ENCODE measurements around the gene GRHL1.

The GRHL1 gene

DNA sequence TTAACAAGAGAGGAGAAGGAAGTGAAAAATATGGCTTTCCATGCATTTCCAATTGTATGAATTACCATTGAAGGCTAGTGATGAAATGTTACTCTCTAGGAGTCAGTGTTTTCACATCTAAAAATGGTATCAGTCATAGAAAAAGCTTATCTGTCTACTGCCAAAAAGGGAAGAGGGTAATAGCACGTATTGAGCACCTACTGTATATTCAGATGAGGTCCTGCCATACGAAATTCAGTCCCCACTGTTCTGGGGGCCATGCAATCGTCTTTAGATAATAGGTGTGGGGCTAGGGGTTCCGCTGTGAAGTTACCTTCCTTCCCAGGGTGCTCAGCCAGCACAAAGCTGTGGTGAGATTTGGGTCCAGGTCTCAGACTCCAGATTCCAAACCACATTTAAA lies 14.2 kb upstream of the GRHL1 start:
- Histone ChIP-seq H3K27ac (ENCODE audit: low read length) (no peak overlapping the region), H3K36me3 (ENCODE audit: insufficient read depth, low read depth, low read length) (peaks cover 21% of the 10 kb centered on the region), H3K4me1 (ENCODE audit: insufficient read depth, low read length) (no peaks in the 10 kb centered on the region), H3K9me3 (ENCODE audit: insufficient read depth, low read depth, low read length) (no peaks in the 10 kb centered on the region), H3K9ac (ENCODE audit: low read depth, low read length) (no peak overlapping the region), H3K4me3 (ENCODE audit: low read length) (no peak overlapping the region), H3K27me3 (ENCODE audit: insufficient read depth, low read length) (no peaks in the 10 kb centered on the region)

GRCh38 chr2:9937968-9938367 lies 13.5 kb upstream of the GRHL1 start:
- H3K27me3 ChIP-seq (ENCODE audit: insufficient read depth, low read length): no peaks in the 10 kb centered on the region

DNA sequence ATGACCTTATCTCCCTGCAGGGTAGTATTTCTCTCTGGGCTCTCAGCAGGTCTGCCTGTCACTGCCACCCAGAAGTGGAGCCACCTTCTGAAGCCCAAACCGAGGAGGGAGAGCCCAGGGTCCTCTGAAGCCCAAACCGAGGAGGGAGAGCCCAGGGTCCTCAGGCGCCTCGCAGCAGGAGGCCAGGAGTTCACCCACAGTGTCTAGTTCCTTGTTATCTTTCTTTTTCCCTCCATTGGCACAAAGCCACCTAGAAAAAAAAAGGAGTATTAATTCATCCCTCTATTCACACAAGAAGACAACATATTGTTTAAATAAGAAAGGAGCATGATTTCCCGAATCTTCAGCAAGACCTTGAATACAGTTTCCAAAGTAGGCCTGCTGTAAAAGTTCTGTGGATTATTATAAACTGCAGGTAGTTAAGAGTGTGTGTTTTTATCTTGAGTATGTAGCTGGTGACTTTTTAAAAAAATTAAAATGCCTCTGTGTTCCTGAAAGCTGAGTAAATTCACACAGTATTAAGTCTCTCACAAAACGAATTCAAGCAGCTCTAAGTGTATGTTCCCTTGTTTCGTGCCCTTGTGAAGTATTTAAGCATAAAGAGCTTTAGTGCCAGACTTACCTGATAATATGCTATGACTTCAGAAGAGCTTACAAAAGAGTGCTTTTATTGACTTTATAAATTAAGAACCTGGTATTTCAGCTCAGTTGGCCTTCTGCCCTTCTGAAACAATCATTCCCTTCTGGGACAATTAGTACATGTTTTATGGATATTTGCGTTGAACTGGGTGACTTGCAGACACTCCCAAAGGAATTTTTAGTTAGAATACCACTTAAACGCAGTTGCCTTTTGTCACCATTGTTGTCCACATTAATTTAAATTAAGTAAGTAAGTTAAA lies 11.7 kb upstream of the GRHL1 start:
- Histone ChIP-seq H3K9ac (ENCODE audit: low read depth, low read length) (no peak overlapping the region), H3K36me3 (ENCODE audit: insufficient read depth, low read depth, low read length) (no peaks in the 10 kb centered on the region), H3K27ac (ENCODE audit: low read length) (no peak overlapping the region)

More at GRCh38 chr2:9937968-9938367, 13.5 kb upstream of the GRHL1 start:
- Histone ChIP-seq H3K9ac (ENCODE audit: low read depth, low read length) (no peak overlapping the region), H3K4me3 (ENCODE audit: low read length) (no peak overlapping the region), H3K36me3 (ENCODE audit: insufficient read depth, low read depth, low read length) (peaks cover 15% of the 10 kb centered on the region), H3K27ac (ENCODE audit: low read length) (no peak overlapping the region), H3K4me1 (ENCODE audit: insufficient read depth, low read length) (no peaks in the 10 kb centered on the region), H3K9me3 (ENCODE audit: insufficient read depth, low read depth, low read length) (no peaks in the 10 kb centered on the region)

DNA sequence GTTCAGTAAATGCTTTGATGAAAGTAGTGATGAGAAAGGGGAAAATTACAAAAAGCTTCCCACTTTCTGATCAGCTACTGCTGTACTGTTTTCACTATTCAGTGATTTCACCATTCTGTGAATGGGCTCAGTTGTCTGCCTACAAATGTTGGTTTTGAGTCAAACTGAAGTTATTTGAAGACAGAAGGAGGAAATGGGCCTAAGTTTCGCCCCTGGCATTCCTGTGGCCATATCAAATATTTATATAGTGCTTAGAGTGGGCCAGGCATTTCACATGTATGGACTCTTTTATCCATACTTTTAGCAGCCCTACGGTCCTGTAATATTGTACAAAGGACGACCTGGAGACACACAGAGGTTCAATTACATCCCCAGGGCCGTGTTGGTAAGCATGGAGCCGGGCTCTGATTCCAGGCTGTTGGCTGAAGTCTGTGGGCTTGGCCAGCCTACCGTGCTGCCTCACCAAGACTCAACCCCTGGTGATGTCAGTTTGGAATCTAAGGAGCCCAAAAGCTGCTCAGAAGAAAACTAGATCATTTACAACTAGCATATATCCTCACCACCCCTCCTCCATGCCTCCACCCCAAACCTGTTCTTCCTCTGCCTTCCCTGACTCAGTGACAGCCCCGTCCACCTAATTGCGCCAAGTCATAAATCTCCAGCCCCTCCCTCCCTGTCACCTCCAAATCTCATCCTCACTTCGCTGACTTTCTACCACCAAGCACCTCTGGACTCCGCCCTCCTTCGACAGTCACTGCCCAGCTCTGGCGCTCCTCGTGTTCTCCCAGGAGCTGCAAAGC lies 10.1 kb upstream of the GRHL1 start:
- Histone ChIP-seq H3K27me3 (ENCODE audit: insufficient read depth, low read length) (no peaks in the 10 kb centered on the region; the same call in 1 of the 2 replicates), H3K36me3 (ENCODE audit: insufficient read depth, low read depth, low read length) (no peaks in the 10 kb centered on the region), H3K27ac (ENCODE audit: low read length) (no peak overlapping the region), H3K4me3 (ENCODE audit: low read length) (no peak overlapping the region), H3K9ac (ENCODE audit: low read depth, low read length) (no peak overlapping the region), H3K9me3 (ENCODE audit: insufficient read depth, low read depth, low read length) (no peaks in the 10 kb centered on the region), H3K4me1 (ENCODE audit: insufficient read depth, low read length) (no peaks in the 10 kb centered on the region)

More for the DNA sequence above, 11.7 kb upstream of the GRHL1 start:
- Histone ChIP-seq H3K4me3 (ENCODE audit: low read length) (no peak overlapping the region), H3K27me3 (ENCODE audit: insufficient read depth, low read length) (no peaks in the 10 kb centered on the region), H3K9me3 (ENCODE audit: insufficient read depth, low read depth, low read length) (no peaks in the 10 kb centered on the region), H3K4me1 (ENCODE audit: insufficient read depth, low read length) (no peaks in the 10 kb centered on the region)

- Histone ChIP-seq H3K27ac (ENCODE audit: low read length) (no peak overlapping the region), H3K36me3 (ENCODE audit: insufficient read depth, low read depth, low read length) (no peaks in the 10 kb centered on the region), H3K9me3 (ENCODE audit: insufficient read depth, low read depth, low read length) (no peaks in the 10 kb centered on the region), H3K4me1 (ENCODE audit: insufficient read depth, low read length) (no peaks in the 10 kb centered on the region), H3K9ac (ENCODE audit: low read depth, low read length) (no peak overlapping the region), H3K27me3 (ENCODE audit: insufficient read depth, low read length) (no peaks in the 10 kb centered on the region; the same call in 1 of the 2 replicates), H3K4me3 (ENCODE audit: low read length) (no peak overlapping the region)
Measured at GRCh38 chr2:9941996-9942390, 9.5 kb upstream of the GRHL1 start.

DNA sequence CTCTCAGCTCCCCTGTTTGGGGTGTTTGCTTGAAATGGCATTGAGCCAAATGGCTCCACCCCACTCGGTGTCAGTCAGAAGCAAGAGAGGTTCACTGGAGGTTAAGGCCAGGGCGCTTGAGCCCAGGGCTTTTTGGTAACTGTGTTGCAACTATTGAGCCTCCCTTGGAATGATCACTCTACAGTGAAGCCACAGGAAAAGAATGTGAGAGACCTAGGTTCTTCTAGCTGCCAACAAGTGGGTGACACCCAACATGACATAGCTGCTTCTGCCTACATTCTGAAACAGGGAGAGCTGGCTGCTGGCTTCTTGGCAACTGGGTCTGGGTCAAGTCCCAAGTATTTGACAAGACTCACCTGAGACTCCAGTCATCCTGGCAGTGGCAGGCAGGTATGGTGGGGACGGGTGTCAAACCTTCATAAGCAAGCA lies 7.1 kb upstream of the GRHL1 start:
- no peaks in the 10 kb centered on the region for H3K36me3 ChIP-seq (ENCODE audit: insufficient read depth, low read depth, low read length)
- H3K27ac ChIP-seq (ENCODE audit: low read length): no peak overlapping the region
- H3K4me1 ChIP-seq (ENCODE audit: insufficient read depth, low read length): no peaks in the 10 kb centered on the region
- no peak overlapping the region for H3K4me3 ChIP-seq (ENCODE audit: low read length)
- peaks cover 11% of the 10 kb centered on the region for H3K27me3 ChIP-seq (ENCODE audit: insufficient read depth, low read length)
- no peak overlapping the region for H3K9ac ChIP-seq (ENCODE audit: low read depth, low read length)
- no peaks in the 10 kb centered on the region for H3K9me3 ChIP-seq (ENCODE audit: insufficient read depth, low read depth, low read length)

GRCh38 chr2:9945596-9945995 lies 5.9 kb upstream of the GRHL1 start:
- H3K4me3 ChIP-seq (ENCODE audit: low read length): no peak overlapping the region
- H3K9ac ChIP-seq (ENCODE audit: low read depth, low read length): no peak overlapping the region
- no peaks in the 10 kb centered on the region for H3K4me1 ChIP-seq (ENCODE audit: insufficient read depth, low read length)
- H3K27me3 ChIP-seq (ENCODE audit: insufficient read depth, low read length): peaks cover 23% of the 10 kb centered on the region
- H3K9me3 ChIP-seq (ENCODE audit: insufficient read depth, low read depth, low read length): no peaks in the 10 kb centered on the region
- no peak overlapping the region for H3K27ac ChIP-seq (ENCODE audit: low read length)
- H3K36me3 ChIP-seq (ENCODE audit: insufficient read depth, low read depth, low read length): no peaks in the 10 kb centered on the region

DNA sequence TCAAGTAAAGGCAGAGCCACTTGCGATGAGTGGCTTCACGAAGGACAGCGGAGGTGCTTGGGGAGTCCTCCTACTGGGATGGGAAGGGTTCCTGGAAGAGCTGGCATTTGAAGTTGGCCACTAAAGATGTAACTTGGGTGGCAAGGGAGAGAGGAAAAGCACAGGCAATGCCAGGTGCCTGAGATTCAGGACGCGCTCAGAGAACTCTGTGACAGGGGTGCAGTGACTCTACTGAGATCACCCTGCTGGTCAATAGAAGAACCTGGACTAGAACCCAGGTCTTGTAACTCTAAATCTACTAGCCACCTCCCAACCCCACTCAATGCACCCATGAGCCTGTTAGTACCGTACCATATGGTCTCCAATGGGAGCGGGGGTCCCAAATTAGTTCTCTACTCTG lies 5.4 kb upstream of the GRHL1 start:
- Histone ChIP-seq H3K4me1 (ENCODE audit: insufficient read depth, low read length) (no peaks in the 10 kb centered on the region), H3K36me3 (ENCODE audit: insufficient read depth, low read depth, low read length) (no peaks in the 10 kb centered on the region), H3K9me3 (ENCODE audit: insufficient read depth, low read depth, low read length) (no peaks in the 10 kb centered on the region), H3K9ac (ENCODE audit: low read depth, low read length) (no peak overlapping the region), H3K27me3 (ENCODE audit: insufficient read depth, low read length) (peaks cover 28% of the 10 kb centered on the region), H3K4me3 (ENCODE audit: low read length) (no peak overlapping the region), H3K27ac (ENCODE audit: low read length) (no peak overlapping the region)

GRCh38 chr2:9946818-9947217 lies 4.7 kb upstream of the GRHL1 start:
- Histone ChIP-seq H3K9me3 (ENCODE audit: insufficient read depth, low read depth, low read length) (no peaks in the 10 kb centered on the region), H3K27ac (ENCODE audit: low read length) (no peak overlapping the region), H3K27me3 (ENCODE audit: insufficient read depth, low read length) (peaks cover 28% of the 10 kb centered on the region), H3K36me3 (ENCODE audit: insufficient read depth, low read depth, low read length) (no peaks in the 10 kb centered on the region), H3K4me1 (ENCODE audit: insufficient read depth, low read length) (no peaks in the 10 kb centered on the region), H3K4me3 (ENCODE audit: low read length) (no peak overlapping the region), H3K9ac (ENCODE audit: low read depth, low read length) (no peak overlapping the region)

DNA sequence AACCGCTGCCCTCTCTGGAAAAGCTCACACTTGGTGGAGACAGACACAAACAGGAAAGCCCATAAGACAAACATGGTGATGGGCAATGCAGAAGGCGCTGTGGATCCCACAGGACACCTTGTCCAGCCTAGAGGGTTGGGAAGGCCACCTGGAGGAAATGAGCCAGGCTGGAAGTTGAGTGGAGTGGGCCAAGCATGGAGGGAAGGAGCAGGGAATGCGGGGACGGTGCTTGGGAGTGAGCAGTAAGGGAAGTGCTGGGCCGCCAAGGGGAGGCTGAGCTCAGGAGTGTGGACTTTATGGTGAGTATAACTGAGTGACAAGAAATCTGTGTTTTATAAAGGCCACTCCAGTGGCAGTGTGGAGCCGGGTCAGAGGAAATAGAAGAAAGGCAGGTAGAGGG lies 2.8 kb upstream of the GRHL1 start:
- Histone ChIP-seq H3K9ac (ENCODE audit: low read depth, low read length) (no peak overlapping the region), H3K9me3 (ENCODE audit: insufficient read depth, low read depth, low read length) (no peaks in the 10 kb centered on the region), H3K27ac (ENCODE audit: low read length) (no peak overlapping the region), H3K4me3 (ENCODE audit: low read length) (no peak overlapping the region), H3K27me3 (ENCODE audit: insufficient read depth, low read length) (peaks cover 47% of the 10 kb centered on the region), H3K36me3 (ENCODE audit: insufficient read depth, low read depth, low read length) (no peaks in the 10 kb centered on the region), H3K4me1 (ENCODE audit: insufficient read depth, low read length) (no peaks in the 10 kb centered on the region)

DNA sequence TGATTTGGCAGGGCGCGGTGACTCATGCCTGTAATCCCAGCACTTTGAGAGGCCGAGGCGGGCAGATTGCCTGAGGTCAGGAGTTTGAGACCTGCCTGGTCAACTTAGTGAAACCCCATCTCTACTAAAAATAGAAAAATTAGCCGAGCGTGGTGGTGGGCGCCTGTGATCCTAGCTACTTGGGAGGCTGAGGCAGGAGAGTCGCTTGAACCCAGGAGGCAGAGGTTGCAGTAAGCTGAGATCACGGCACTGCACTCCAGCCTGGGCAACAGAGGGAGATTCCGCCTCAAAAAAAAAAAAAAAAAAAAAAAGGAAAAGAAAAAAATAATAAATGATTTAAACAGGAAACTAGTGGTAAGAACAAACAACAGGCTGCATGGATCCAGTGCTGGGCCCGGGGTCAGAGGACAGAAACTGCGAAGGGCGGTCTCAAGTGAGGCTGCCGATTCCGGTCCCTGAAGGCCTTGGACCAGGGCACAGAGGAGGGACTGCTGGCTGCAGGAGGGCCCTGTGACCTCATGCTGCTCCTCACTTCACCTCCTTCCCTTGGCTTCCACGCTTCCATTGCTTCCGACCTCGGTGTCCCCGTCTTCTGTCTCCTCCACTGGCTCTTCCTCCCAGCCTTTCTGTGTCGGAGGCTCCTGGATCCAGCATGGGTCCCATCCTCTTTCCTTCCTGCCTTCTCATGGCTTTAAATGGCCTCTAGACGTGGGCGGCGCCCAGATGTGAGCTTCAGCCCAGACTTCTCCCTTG lies 2.1 kb upstream of the GRHL1 start:
- H3K4me3 ChIP-seq (ENCODE audit: low read length): no peak overlapping the region
- no peaks in the 10 kb centered on the region for H3K9me3 ChIP-seq (ENCODE audit: insufficient read depth, low read depth, low read length)
- no peak overlapping the region for H3K9ac ChIP-seq (ENCODE audit: low read depth, low read length)
- H3K27ac ChIP-seq (ENCODE audit: low read length): no peak overlapping the region
- no peaks in the 10 kb centered on the region for H3K4me1 ChIP-seq (ENCODE audit: insufficient read depth, low read length)
- H3K27me3 ChIP-seq (ENCODE audit: insufficient read depth, low read length): peaks cover 54% of the 10 kb centered on the region
- no peaks in the 10 kb centered on the region for H3K36me3 ChIP-seq (ENCODE audit: insufficient read depth, low read depth, low read length)

Data from iPS-20b (cell line).